Stimulated activated CD8-positive, alpha-beta memory T cell treated with anti-CD3 and anti-CD28 coated beads, Interleukin-7, amount 100 ng/mL, for 1 hour (primary cell): ENCODE results near the gene KCTD15.

Experiments
- DNase-seq, 2 donors: peaks; one replicate each; pipeline ENCODE4 v3.0.0-alpha.2; 2020; ENCODE audit warnings: low read depth in 2 of 2

KCTD15 gene

GRCh38 chr19:33771384-33772101, 25.1 kb upstream of the KCTD15 start:
- peak in 1 of 2 donors; percentile 37 for DNase-seq

GRCh38 chr19:33772102-33772857, 24.4 kb upstream of the KCTD15 start:
- DNase-seq, result no peak

- no peak for DNase-seq
Observed at GRCh38 chr19:33772858-33773180, 23.9 kb upstream of the KCTD15 start.

- DNase-seq, result no peak
Observed at GRCh38 chr19:33773704-33774624, 22.7 kb upstream of the KCTD15 start.

- no peak for DNase-seq
Observed at GRCh38 chr19:33774751-33775150, 21.9 kb upstream of the KCTD15 start.

- DNase-seq, result no peak
Observed at GRCh38 chr19:33775731-33776487, 20.8 kb upstream of the KCTD15 start.

- DNase-seq, result no peak
Observed at GRCh38 chr19:33777351-33777750, 19.3 kb upstream of the KCTD15 start.

- no peak for DNase-seq
Observed at GRCh38 chr19:33777753-33778088, 18.9 kb upstream of the KCTD15 start.

GRCh38 chr19:33778089-33778791, 18.4 kb upstream of the KCTD15 start:
- peak; percentile 67 to 77 for DNase-seq

GRCh38 chr19:33779849-33780248, 16.8 kb upstream of the KCTD15 start:
- no peak for DNase-seq

- DNase-seq, result no peak
Observed at GRCh38 chr19:33780251-33780650, 16.4 kb upstream of the KCTD15 start.

- DNase-seq, result no peak
Observed at GRCh38 chr19:33780746-33781145, 15.9 kb upstream of the KCTD15 start.

- no peak for DNase-seq
Observed at GRCh38 chr19:33781415-33781935, 15.2 kb upstream of the KCTD15 start.

- DNase-seq, result no peak
Observed at GRCh38 chr19:33781996-33782395, 14.7 kb upstream of the KCTD15 start.

GRCh38 chr19:33784432-33784831, 12.2 kb upstream of the KCTD15 start:
- no peak for DNase-seq

- DNase-seq, result no peak
Observed at GRCh38 chr19:33785795-33786194, 10.9 kb upstream of the KCTD15 start.

- no peak for DNase-seq
Observed at GRCh38 chr19:33788676-33789075, 8.0 kb upstream of the KCTD15 start.

- DNase-seq, result no peak
Observed at GRCh38 chr19:33789344-33789743, 7.3 kb upstream of the KCTD15 start.

GRCh38 chr19:33794683-33795369, 1.8 kb upstream of the KCTD15 start:
- DNase-seq, result no peak
